Loucy (cell line): ENCODE results near the gene IFI35.
"Not testable (repeated sequence)": the region's sequence is repeated elsewhere in the genome, so short reads cannot be mapped to it uniquely, and the experiment has no call there.

ENCODE experiments used
- H2AFZ ChIP-seq: fragments of 200-600 bp; sonication (generic); 2 replicates; pipeline ENCODE4 v1.6.0; 2016; ENCODE audit warnings: antibody characterized with exemption, mild to moderate bottlenecking, low read length, moderate library complexity
- H3F3A ChIP-seq: fragments of 200-600 bp; 2 replicates; pipeline ENCODE4 v1.6.0; 2016; ENCODE audit warnings: antibody characterized with exemption, low read depth, mild to moderate bottlenecking
- H3K27me3 ChIP-seq: fragments of 200-600 bp; sonication (generic); 2 replicates; pipeline ENCODE4 v1.6.1; 2014; ENCODE audit warnings: low read length, mild to moderate bottlenecking; ENCODE audit not compliant: insufficient read depth, poor library complexity, severe bottlenecking
- H3K36me3 ChIP-seq: fragments of 200-600 bp; sonication (generic); 2 replicates; pipeline ENCODE4 v1.6.1; 2016; ENCODE audit warnings: low read length; ENCODE audit not compliant: insufficient read depth
- H3K4me1 ChIP-seq: fragments of 200-600 bp; sonication (generic); 2 replicates; pipeline ENCODE4 v1.5.1; 2014; ENCODE audit warnings: low read length, mild to moderate bottlenecking; ENCODE audit not compliant: insufficient read depth, poor library complexity, severe bottlenecking
- H3K4me2 ChIP-seq: fragments of 200-600 bp; sonication (generic); 2 replicates; pipeline ENCODE4 v1.6.0; 2014; ENCODE audit warnings: antibody characterized with exemption, low read length, low read depth, mild to moderate bottlenecking; ENCODE audit not compliant: poor library complexity, severe bottlenecking
- H3K4me3 ChIP-seq: fragments of 200-600 bp; sonication (generic); 2 replicates; pipeline ENCODE4 v1.5.1; 2014; ENCODE audit warnings: low read length, mild to moderate bottlenecking, mixed read lengths; ENCODE audit not compliant: poor library complexity, severe bottlenecking
- H3K79me2 ChIP-seq: fragments of 200-600 bp; sonication (generic); 2 replicates; pipeline ENCODE4 v1.6.1; 2014; ENCODE audit warnings: low read length; ENCODE audit not compliant: insufficient read depth
- H3K9ac ChIP-seq: fragments of 200-600 bp; sonication (generic); 2 replicates; pipeline ENCODE4 v1.6.0; 2014; ENCODE audit warnings: mild to moderate bottlenecking, low read depth, low read length, moderate library complexity; ENCODE audit not compliant: poor library complexity, severe bottlenecking
- H3K9me2 ChIP-seq: fragments of 200-600 bp; sonication (generic); replicated peaks from 2 replicates; pipeline ENCODE4 v1.6.1; 2016; ENCODE audit warnings: low read depth, low read length, mixed read lengths
- H3K9me3 ChIP-seq: fragments of 200-600 bp; sonication (generic); 2 replicates; pipeline ENCODE4 v1.6.1; 2014; ENCODE audit warnings: mild to moderate bottlenecking, antibody characterized with exemption, low read length, low read depth; ENCODE audit not compliant: insufficient read depth
- H4K20me1 ChIP-seq: fragments of 200-600 bp; sonication (generic); 2 replicates; pipeline ENCODE4 v1.6.0; 2014; ENCODE audit warnings: antibody characterized with exemption, low read length, mild to moderate bottlenecking; ENCODE audit not compliant: insufficient read depth, poor library complexity, severe bottlenecking
- EZH2phosphoT487 ChIP-seq: fragments of 200-600 bp; IDR thresholded peaks from 2 replicates; pipeline ENCODE4 v1.6.1; 2018; ENCODE audit warnings: antibody characterized with exemption, mild to moderate bottlenecking, moderate library complexity, borderline replicate concordance
- TF ChIP-seq, protein P1 (sequence below): fragments of 200-600 bp; sonication (generic); conservative IDR thresholded peaks from 2 replicates; pipeline ENCODE4 v1.5.1; 2014; ENCODE audit warnings: mild to moderate bottlenecking, antibody characterized with exemption, low read length

The IFI35 gene

DNA sequence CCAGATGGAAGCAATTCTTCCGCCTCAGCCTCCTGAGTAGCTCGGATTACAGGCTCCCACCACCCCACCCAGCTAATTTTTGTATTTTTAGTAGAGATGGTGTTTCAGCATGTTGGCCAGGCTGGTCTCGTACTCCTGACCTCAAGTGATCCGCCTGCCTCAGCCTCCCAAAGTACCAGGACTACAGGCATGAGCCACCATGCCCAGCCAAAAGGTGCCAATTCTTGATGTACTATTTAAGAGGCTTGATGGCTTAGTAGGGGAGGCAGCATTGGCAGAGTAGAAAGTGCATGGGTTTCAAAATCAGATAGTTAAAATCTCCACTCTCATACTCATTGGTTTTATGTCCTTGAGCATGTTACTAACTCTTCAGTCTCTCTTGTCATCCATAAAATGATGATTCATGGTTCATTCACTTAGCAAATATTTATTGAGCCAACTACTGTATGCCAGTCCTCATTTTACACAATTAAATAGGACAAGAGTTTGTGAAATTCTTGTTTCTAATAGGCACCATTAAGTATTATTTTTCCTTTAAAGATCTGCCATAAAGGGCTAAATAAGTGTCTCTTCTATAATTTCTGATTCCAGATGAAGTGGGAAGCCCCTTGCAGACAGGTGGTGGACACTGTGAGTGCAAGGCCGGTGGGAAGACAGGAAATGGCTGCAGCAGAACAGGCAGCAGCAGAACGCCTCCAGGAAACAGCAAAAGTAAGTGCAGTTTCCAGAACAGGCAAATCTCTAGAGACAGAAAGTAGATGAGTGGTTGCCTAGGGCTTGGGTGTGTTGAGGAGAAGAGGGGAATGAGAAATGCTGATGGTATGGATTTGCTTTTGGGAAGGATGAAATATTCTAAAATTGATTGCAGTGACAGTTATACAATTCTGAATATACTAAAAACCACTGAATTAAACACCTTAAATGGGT is 16.6 kb upstream of the IFI35 start:
- Histone ChIP-seq H3F3A (no peaks in the 10 kb centered on the region), H3K9me2 (no peaks in the 10 kb centered on the region), H3K9me3 (no peaks in the 10 kb centered on the region), H3K4me2 (no peak overlapping the region), H3K36me3 (peaks cover 62% of the 10 kb centered on the region; the same call in 1 of the 2 replicates), H3K4me3 (no peak overlapping the region), H3K4me1 (peaks cover 8% of the 10 kb centered on the region), H3K79me2 (peaks cover 14% of the 10 kb centered on the region; the same call in 1 of the 2 replicates), H3K9ac (no peak overlapping the region), H3K27me3 (no peaks in the 10 kb centered on the region), H4K20me1 (no peaks in the 10 kb centered on the region), H2AFZ (no peak overlapping the region)
- TF ChIP-seq, protein P1, sequence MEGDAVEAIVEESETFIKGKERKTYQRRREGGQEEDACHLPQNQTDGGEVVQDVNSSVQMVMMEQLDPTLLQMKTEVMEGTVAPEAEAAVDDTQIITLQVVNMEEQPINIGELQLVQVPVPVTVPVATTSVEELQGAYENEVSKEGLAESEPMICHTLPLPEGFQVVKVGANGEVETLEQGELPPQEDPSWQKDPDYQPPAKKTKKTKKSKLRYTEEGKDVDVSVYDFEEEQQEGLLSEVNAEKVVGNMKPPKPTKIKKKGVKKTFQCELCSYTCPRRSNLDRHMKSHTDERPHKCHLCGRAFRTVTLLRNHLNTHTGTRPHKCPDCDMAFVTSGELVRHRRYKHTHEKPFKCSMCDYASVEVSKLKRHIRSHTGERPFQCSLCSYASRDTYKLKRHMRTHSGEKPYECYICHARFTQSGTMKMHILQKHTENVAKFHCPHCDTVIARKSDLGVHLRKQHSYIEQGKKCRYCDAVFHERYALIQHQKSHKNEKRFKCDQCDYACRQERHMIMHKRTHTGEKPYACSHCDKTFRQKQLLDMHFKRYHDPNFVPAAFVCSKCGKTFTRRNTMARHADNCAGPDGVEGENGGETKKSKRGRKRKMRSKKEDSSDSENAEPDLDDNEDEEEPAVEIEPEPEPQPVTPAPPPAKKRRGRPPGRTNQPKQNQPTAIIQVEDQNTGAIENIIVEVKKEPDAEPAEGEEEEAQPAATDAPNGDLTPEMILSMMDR = no peak

DNA sequence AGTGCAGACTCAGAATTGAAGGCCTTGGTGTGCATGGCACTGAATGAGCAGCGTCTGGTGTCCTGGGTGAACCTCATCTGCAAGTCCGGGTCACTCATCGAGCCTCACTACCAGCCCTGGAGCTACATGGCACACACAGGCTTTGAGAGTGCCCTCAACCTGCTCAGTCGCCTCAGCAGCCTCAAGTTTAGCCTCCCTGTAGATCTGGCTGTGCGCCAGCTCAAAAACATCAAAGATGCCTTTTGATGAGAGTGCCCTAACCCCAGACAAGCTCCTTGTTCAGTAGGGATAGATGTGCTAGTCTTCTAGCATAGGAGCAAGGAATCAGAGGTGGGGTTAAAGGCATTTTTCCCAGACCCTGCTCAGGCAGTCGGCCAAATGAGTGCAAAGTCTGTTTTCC is 15.1 kb upstream of the IFI35 start:
- H3K36me3 ChIP-seq = peaks cover 56% of the 10 kb centered on the region; the same call in 1 of the 2 replicates
- no peak overlapping the region for H2AFZ ChIP-seq
- H3K79me2 ChIP-seq = no peaks in the 10 kb centered on the region; the same call in 1 of the 2 replicates
- TF ChIP-seq EZH2phosphoT487 = no peak
- TF ChIP-seq, protein P1 = no peak
- H3F3A ChIP-seq = no peaks in the 10 kb centered on the region
- H3K9me3 ChIP-seq = no peaks in the 10 kb centered on the region
- H4K20me1 ChIP-seq = no peaks in the 10 kb centered on the region
- H3K4me3 ChIP-seq = no peak overlapping the region
- H3K9ac ChIP-seq = no peak overlapping the region
- no peaks in the 10 kb centered on the region for H3K27me3 ChIP-seq
- H3K9me2 ChIP-seq = no peaks in the 10 kb centered on the region
- no peaks in the 10 kb centered on the region for H3K4me1 ChIP-seq
- no peak overlapping the region for H3K4me2 ChIP-seq

DNA sequence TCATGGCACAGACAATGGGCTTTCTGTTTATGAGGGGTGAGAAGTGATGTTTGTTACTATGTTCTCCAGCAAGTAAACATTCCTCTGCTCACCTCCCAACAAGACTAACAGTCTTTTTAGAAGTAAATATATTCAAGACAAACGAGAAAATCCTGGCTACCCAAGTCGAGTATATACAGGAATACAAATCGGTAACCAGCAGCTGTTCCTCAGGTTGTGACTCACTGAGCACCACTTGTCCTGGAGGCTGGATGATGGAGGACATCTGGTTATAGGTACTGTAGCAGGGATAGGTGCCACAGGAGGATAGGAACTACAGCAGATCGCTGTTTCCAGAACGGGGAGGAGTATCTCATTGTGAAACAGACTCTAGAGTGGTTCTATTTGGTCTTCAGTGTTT is 13.7 kb upstream of the IFI35 start:
- H3K4me1 ChIP-seq = peaks cover 8% of the 10 kb centered on the region
- no peak overlapping the region for H3K4me3 ChIP-seq
- H3K9ac ChIP-seq = no peak overlapping the region
- H3K9me3 ChIP-seq = no peaks in the 10 kb centered on the region
- H3K9me2 ChIP-seq = no peaks in the 10 kb centered on the region
- no peaks in the 10 kb centered on the region for H3F3A ChIP-seq
- no peak for TF ChIP-seq EZH2phosphoT487
- TF ChIP-seq, protein P1 = no peak
- no peak overlapping the region for H3K4me2 ChIP-seq
- H3K36me3 ChIP-seq = peaks cover 48% of the 10 kb centered on the region; the same call in 1 of the 2 replicates
- no peaks in the 10 kb centered on the region for H3K27me3 ChIP-seq
- no peaks in the 10 kb centered on the region for H3K79me2 ChIP-seq
- H4K20me1 ChIP-seq = no peaks in the 10 kb centered on the region
- H2AFZ ChIP-seq = no peak overlapping the region

DNA sequence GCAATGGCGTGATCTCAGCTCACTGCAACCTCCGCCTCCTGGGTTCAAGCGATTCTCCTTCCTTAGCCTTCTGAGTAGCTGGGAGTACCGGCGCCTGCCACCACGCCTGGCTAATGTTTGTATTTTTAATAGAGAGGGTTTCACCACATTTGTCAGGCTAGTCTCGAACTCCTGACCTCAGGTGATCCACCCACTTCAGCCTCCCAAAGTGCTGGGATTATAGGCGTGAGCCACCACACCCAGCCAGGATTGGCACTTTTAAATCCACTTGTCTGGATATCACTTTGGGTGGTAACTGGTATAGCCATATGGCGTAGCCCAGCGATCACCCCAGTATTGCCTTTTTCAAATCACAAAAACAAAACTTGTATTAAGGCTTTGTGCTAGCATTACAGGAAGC is 12.7 kb upstream of the IFI35 start:
- H3K4me1 ChIP-seq = not testable (repeated sequence)

More for the DNA sequence above, 12.7 kb upstream of the IFI35 start:
- H3K9me2 ChIP-seq, H4K20me1 ChIP-seq, H3F3A ChIP-seq, H3K9me3 ChIP-seq, H3K4me3 ChIP-seq, H3K27me3 ChIP-seq, H3K79me2 ChIP-seq, H3K9ac ChIP-seq, H3K4me2 ChIP-seq, H2AFZ ChIP-seq: not testable (repeated sequence)
- H3K36me3 ChIP-seq = peaks cover 37% of the 10 kb centered on the region; the same call in 1 of the 2 replicates
